NCI-H226 (cell line): Measurements from ENCODE around the gene NPLOC4.

Source experiments
- DNase-seq: peaks from one replicate; pipeline ENCODE4 v3.0.0-alpha.2; 2015

The NPLOC4 gene

GRCh38 chr17:81582341-81582740 lies 54.6 kb downstream of the NPLOC4 start:
- no peak for DNase-seq

DNA sequence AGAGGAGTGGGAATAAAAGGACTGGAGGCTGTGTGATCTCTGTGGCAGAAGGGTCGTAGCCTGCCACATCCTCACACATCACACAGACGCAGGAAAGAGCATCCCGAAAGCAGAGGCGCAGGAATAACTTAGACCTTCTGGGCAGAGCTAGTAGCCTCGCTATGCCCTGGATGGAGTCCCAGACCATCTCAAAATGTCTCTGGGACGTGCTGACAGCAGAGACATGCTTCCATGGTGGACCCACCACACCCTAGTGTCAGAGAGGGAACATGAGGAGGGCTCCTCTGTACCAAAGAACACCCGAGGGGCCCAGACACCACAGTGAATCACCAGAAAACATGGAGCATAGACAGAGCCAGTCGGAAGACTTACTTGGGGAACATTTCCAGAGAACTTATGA lies 55.2 kb downstream of the NPLOC4 start:
- no peak for DNase-seq

GRCh38 chr17:81580481-81580880 lies 56.4 kb downstream of the NPLOC4 start:
- no peak for DNase-seq

DNA sequence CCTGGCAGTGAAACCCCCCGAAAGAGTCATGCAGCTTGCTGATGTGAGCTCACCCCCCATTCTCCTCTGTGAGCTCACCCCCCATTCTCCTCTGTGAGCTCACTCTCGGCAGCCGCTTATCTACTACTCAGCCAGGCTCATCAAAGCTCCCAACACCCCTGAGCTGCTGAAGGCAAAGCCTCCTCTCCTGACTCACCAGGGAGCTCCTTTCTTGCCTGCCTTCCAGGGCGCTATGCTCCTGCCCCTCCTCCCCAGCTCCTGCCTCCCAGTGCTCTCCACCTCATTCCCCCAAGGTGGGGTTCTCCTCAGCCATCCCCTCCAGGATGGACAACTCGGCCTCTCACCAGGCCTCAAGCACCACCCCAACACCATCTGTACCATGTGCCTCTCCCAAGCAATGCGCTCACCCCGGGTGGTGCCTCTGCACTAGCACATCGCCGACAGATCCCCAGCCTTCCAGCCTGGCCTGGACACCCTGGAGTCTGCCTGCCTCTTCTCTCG lies 57.0 kb downstream of the NPLOC4 start:
- DNase-seq: peak; percentile 98

GRCh38 chr17:81579298-81579697 lies 57.6 kb downstream of the NPLOC4 start:
- no peak for DNase-seq

DNA sequence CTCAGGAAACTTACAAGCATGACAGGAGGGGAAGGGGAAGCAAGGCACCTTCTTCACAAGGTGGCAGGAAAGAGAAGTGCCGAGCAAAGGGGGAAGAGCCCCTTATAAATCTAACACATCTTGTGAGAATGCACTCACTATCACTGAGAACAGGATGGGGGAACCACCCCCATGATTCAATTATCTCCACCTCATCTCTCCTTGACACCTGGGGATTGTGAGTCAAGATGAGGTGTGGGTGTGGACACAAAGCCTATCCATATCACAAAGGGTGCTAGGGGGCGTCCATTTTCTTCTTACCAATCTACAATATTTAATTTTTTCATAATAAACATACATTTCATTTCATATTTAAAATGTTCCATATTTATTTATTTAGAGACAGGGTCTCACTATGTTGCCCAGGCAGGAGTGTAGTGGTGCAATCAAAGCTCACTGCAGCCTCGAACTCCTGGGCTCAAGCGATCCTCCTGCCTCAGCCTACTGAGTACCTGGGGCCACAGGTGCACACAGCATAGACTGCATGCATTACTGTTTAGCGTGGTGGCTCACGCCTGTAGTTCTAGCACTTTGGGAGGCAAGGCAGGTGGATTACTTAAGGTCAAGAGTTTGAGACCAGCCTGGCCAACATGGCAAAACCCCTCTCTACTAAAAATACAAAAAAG lies 58.2 kb downstream of the NPLOC4 start:
- DNase-seq: no peak

DNA sequence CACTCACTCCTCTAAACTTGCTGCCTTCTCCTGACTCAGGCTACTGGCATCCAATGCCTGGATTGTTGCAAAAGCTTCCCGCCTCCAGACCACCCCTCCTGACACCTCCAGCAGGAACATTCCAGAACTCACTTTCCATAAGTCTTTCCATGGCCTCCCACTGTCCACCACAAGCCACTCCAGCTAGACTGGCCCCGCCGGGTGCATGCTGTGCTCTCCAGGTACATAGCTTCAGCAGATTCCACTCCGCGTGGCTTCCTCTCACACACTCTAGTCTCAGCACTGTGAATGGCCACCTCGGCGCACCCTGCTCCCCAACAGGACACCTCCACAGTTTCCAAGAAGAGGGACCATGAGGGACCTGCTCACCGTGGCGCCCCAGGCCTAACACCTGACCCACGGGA lies 58.9 kb downstream of the NPLOC4 start:
- peak; percentile 71 for DNase-seq

GRCh38 chr17:81577278-81578000 lies 59.5 kb downstream of the NPLOC4 start:
- DNase-seq: no peak

- peak; percentile 67 for DNase-seq
These were observed 60.2 kb downstream of the NPLOC4 start for GRCh38 chr17:81576621-81577277.

DNA sequence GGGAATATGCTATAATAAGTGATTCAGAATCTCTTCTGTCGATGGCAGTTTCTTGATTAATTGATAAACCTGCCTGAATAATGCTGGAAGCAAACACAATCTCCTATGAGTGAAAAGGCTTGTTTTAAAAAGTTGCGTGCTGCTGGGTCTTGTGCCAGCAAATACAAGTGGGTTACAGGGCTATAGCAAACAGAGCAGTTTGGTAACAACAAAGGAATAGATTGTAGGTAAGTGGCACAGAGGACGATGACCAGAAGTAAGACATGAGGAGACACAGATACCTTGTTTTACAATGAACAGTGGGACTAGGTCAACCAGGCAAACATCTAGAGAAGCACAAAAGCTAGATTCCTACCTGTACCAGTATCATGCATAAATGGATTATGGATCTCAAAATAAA lies 61.1 kb downstream of the NPLOC4 start:
- no peak for DNase-seq

- no peak for DNase-seq
These were observed 62.3 kb downstream of the NPLOC4 start for GRCh38 chr17:81574643-81574956.

- no peak for DNase-seq
These were observed 62.9 kb downstream of the NPLOC4 start for GRCh38 chr17:81573794-81574642.

DNA sequence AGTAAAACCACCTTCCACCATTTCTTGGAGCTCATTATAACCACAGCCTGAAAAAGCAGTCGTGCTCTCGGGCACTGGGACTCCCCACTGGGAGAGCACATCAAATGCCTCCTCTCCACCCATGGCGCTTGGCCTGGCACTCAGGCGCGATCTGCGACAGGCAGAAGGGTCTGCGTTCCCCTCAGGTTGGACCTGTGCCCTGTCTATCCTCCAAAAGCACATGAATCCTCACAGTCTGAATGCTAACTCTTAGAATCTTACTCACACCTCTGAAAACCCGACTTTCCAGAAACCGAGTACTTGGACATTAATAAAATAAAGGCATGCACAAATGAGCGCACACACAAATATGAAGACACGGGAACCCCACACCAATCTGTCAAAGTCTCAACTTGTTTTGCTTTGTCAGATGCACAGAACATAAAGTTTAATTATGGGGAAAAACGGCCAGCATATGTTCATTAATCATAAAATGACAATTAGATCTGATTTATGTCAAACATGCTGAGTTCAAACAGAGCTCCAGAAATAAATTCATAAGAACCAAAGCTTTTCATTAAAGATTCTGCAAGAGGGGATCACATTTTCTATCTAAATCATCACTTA lies 64.2 kb downstream of the NPLOC4 start:
- no peak for DNase-seq

GRCh38 chr17:81570964-81571363 lies 65.9 kb downstream of the NPLOC4 start:
- no peak for DNase-seq

- DNase-seq: no peak
These were observed 66.9 kb downstream of the NPLOC4 start for GRCh38 chr17:81569986-81570514.

DNA sequence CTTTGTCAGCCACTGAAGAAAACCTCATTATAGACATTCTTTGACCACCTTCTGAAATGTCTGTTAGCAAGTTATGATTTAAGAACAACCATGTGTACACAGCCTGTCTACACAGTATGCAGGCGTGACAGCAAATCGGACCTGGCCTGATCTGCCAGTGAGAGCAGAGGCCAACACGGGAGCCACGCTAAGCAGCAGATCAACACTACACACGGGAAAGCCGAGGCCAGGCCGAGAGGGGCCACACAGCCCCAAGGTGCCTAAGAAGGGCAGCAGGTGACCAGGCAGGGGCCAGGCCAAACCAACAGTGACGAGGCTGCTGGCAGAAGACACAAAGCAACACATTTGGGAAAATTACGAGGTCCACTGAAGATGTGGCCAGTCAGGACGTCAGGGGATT lies 68.5 kb downstream of the NPLOC4 start:
- DNase-seq: no peak

DNA sequence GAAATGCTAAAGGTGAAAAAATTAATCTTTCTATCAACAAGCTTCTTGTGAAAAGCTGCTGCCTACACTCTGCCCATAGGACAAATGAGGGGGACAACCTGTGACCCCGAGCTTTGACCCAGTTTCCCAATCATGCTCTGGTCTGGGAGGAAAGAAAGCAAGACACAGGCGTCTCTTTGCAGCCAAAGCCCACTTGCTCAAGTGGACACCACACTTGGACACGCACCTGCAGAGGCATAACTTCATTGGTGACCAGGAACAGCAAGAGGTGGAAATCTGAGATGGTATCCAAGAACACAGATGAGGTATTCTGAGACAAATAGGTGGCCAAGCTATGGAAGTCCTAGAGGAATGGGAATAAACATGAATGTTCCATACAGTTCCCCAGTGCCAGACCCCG lies 69.7 kb downstream of the NPLOC4 start:
- DNase-seq: no peak

DNA sequence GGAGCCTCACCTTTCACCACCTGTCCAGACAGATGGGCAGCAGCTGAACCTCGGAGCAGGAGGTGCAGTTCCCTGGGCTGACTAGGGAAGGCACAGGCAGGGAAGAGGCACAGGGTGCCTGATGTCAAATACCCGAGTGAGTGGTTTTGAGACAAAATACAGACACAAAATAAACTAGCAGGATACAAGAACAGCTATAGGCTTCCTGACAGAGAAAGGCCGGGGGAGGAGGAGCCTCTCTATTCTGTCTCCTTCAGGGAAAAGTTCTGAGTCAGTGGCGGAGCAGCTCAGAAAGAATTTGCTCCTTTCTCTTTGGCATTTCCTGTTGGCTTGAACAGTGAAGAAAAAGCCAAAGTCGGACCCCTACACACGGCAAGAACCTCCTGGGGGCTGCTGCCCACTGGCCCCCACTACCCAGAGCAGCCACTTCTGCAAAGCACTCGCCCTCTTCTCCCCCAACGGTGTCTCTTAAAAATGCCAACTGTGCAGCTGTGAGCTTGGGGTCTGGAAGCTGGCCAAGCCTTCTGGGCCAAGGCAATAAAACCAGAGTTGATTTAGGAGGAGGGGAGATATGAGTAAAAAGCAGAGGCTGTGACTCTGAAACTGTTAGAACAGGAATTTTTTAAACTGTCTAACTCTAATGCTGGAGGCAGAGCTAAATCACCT lies 70.3 kb downstream of the NPLOC4 start:
- DNase-seq: peak; percentile 94

GRCh38 chr17:81565231-81565630 lies 71.7 kb downstream of the NPLOC4 start:
- no peak for DNase-seq

DNA sequence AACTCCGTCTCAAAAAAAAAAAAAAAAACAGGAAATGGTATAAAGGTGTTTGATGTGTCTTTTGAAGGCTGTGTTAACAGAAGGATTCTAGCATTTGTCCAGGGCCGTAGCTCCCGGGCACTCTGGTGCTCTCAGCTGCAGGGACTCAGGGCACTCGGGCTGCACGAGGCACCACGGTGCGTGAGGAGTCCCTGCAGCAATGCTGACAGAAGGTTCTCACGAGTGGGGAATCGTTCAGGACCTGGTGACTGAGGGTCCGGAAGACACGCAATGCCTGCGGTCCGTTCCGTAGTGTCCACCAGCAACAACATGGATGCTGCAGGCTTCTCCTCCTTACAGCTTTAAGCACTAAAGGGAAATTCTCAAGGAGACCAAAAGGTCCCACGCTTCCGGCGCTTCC lies 72.1 kb downstream of the NPLOC4 start:
- DNase-seq: no peak

DNA sequence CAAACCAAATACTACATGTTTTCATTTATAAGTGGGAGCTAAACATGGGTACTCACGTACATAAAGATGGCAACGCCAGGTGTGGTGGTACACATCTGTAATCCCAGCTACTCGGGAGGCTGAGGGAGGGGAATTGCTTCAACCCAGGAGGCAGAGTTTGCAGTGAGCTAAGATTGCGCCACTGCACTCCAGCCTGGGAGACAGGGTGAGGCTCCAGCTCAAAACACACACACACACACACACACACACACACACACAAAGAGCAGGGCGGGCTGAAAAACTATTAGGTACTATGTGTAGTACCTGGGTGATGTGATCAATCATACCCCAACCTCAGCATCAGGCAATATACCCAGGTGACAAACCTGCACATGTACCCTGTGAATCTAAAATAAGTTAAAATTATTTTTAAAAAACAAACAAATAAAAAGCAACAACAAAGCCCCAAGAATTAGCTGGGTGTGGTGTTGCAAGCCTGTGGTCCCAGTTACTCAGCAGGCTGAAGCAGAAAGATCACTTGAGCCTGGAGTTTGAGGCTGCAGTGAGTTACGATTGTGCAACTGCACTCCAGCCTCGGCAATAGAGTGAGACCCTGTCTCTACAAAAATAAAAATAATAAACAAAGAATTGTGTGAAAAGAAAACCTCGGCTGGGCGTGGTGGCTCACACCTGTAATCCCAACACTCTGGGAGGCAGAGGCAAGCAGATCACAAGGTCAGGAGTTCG lies 72.9 kb downstream of the NPLOC4 start:
- no peak for DNase-seq
